HS-5 (cell line): ENCODE data around the gene SESN3.
"Not testable (repeated sequence)": the region's sequence is repeated elsewhere in the genome, so short reads cannot be mapped to it uniquely, and the experiment has no call there.

Source experiments
- DNase-seq: peaks from one replicate; pipeline ENCODE4 v3.0.0-alpha.2; 2012; ENCODE audit warnings: low read depth

SESN3 gene, protein sequence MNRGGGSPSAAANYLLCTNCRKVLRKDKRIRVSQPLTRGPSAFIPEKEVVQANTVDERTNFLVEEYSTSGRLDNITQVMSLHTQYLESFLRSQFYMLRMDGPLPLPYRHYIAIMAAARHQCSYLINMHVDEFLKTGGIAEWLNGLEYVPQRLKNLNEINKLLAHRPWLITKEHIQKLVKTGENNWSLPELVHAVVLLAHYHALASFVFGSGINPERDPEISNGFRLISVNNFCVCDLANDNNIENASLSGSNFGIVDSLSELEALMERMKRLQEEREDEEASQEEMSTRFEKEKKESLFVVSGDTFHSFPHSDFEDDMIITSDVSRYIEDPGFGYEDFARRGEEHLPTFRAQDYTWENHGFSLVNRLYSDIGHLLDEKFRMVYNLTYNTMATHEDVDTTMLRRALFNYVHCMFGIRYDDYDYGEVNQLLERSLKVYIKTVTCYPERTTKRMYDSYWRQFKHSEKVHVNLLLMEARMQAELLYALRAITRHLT

DNA sequence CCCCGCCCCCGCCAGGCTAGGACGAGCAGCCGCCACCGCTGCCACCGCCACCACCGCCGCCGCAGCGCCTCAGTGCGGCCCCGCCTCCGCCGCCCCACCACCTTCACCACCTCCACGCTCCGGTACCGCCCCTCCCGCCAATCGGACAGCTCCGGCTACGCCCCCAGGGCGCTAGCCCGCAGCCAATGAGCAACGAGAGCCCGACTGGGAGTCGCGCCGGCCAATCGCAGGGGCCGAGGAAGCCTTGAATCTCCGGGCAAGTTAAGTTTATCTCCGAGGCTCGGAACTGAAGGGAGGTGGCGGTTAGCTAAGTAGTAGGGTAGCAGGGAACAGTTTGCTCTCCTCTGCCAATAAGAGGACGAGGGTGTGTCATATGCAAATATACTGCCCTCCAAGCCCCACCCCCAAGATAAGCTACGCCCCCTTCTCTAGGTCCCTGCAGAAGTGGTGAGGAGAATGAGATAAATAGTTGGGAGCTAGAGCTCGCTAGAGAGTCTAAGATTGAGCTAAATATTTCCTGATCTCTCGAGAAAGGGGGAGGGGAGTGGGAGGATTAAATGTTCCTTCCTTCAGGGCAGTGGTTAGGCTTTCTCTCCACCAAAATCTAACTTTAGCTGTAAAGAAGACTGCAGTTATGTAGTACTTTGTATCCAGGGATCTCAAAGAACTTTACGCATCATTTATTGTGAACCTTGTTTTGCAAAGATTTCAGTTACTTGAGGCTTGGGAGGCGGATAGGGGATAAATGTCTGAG lies at the start of gene SESN3:
Gene SESN3, minus strand, starts transcription at position 76 of the 754 bp plus-strand sequence. CDS start 342 bp downstream, outside the sequence.
- DNase-seq: peak; percentile 97

GRCh38 chr11:95279921-95280868 lies 49.2 kb upstream of the SESN3 start:
- no peak for DNase-seq

- DNase-seq: no peak
Observed at GRCh38 chr11:95277868-95278267, 46.9 kb upstream of the SESN3 start.

DNA sequence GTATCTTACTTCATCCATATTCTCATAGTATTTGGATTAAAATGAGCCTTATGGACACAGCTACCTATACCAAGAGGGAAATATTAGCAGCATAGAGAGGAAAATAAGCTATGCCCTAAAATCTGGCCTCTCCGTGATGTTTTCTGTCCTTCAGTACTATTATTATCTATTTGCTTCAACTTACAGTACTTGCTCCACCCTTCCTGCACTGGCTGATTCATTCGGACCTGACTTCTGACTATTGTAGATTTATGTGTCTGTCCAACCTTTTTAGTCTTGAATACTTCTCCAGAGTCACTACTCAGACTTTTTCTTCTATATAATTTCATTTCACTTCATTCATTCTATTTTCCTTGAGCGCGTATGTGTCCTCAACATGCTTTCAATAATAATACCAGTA lies 45.1 kb upstream of the SESN3 start:
- no peak for DNase-seq

- not testable (repeated sequence) for DNase-seq
Observed at GRCh38 chr11:95273618-95274017, 42.6 kb upstream of the SESN3 start.

- DNase-seq: no peak
Observed at GRCh38 chr11:95269036-95269819, 38.2 kb upstream of the SESN3 start.

- DNase-seq: no peak
Observed at GRCh38 chr11:95268391-95268790, 37.4 kb upstream of the SESN3 start.

- DNase-seq: no peak
Observed at GRCh38 chr11:95267601-95268213, 36.7 kb upstream of the SESN3 start.

DNA sequence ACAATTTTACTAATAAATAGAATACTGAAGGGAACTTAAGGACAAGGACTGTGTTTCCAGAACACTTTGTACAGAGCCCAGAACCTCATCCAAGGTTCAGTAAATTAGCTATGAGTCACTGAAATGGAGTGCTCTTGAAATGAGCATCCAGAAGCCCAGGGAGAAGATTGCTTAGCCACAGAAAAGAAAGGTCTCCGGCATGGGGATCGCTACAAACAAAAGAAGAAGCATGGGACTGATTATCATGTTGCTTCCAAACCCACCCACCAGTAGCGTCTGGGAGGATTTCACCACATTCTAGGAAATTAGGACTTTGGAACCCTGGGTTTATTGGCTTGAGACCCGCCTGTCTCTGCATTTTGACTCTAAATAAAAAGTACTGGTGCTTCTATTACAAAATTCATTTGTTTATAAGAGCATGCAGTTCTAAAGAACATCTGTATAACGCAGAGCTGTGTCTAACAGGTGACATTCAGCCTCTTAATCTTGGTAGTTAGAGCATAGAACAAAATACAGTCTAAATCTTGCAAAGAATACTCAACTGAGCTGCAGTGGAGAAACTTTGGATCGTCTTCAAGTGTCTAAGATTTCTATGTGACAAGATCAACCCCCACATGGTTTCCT lies 35.9 kb upstream of the SESN3 start:
- DNase-seq: no peak

DNA sequence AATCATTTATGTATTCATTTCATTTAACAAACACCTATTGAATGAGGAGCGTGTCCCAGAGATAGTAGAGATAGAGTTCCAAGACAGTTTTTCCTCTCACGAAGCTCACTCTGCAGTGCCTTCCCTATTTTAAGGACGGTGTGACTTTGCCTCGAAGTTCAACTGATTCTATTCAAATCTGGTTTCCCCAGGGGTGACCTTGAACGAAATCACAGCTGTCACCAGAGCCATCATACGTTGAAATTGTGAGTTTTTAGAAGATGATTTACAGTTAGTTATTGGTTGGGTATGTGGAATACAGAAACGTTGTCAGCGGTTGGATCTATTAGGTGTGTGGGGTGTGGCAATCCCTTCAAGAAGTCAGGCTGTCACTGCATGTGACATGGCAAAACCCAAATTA lies 33.9 kb upstream of the SESN3 start:
- no peak for DNase-seq

GRCh38 chr11:95262994-95263765 lies 32.2 kb upstream of the SESN3 start:
- DNase-seq: no peak

- no peak for DNase-seq
Observed at GRCh38 chr11:95257456-95257971, 26.5 kb upstream of the SESN3 start.

DNA sequence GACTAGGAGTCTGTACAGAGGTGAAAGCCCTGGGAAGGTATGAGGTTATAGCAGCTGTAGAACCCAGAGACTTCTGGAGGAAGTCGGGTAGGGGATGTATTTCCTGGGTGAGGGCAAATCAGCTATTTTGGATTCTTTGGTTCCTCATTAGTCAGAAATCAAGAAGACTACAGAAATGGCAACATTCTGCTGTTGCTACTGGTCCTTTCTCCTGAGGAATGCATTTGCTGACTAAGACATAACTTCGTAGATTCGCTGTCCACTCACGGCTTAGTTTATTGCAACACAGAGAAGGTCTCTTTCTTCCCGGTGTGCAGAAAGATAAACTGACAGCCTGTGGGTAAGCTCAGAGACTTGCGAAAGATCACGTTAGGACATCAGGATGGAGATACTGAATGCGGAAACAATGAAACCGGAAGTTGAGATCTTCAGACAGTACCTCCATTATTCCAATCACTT lies 25.3 kb upstream of the SESN3 start:
- no peak for DNase-seq

DNA sequence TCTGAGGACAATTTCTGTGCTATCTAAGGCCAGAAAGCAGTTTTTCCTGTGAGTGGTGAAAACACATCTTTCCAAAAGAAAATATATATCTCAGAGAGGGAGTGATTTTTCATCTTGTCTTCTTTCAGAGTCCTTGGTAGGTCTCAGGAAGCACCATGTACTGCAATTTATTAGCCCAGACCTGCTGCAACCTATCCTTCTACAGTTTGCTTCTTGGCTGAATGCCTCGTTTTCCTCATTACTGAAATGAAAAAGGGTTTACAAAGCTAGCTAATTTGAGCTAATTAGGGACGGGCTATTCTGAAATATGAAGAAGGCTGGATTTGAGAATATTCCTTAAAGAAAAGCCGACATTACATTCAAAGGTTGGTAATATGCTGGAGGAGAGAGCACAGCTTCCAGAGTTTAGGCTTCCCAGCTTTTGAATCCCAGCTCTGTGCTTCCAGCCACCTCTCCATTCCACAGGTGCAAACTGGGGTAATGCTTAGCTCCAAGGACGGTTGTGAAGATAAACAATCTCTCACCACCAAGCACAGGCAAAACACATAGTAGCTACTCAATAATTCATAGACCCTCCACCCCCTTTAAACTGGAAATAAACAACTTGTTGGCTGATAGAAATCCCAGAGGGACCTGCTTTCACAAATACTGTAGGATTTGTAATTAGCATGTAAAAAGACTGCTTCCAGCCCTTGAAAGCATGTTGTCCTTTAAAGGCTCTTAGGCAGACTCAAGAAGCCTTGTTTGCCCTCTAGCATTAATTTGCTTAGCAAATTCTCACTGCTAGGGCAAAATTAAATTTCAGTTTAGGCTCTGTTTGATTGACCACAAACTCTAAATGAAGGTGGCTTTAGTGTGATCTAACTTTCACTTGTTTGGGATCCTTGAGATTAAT lies 24.5 kb upstream of the SESN3 start:
- no peak for DNase-seq

- DNase-seq: no peak
Observed at GRCh38 chr11:95254716-95255115, 23.7 kb upstream of the SESN3 start.

- peak; percentile 62 for DNase-seq
Observed at GRCh38 chr11:95254131-95254704, 23.2 kb upstream of the SESN3 start.

DNA sequence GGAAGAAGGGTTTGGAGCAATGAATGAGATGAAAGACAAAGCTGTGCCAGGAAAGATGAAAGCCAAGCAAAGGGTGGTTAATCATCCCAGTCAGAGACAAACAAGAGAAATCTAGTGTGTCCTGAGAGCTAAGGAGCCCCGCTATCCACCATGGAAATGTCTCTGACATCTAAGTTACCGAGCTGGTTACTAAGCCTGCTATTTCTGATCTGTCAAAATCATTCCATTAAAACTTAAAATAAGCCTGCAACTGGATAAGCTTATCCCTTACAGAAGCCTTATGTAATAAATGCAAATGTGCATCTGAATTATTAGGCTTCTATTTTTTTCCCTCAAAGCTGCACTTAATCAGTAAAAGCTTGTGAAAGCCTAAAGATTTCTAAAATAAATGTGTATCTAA lies 22.1 kb upstream of the SESN3 start:
- no peak for DNase-seq

- DNase-seq: no peak
Observed at GRCh38 chr11:95252586-95252985, 21.6 kb upstream of the SESN3 start.
